SU-DHL-6 (cell line): Measurements from ENCODE around the gene CEACAM6.

ENCODE experiments used
- CTCF ChIP-seq: fragments of 200-600 bp; sonication (generic); IDR thresholded peaks from one replicate; pipeline ENCODE4 v1.5.1; 2017; ENCODE audit warnings: antibody characterized with exemption, mild to moderate bottlenecking, low read length, moderate library complexity; ENCODE audit not compliant: insufficient read depth, poor library complexity, severe bottlenecking
- EZH2phosphoT487 ChIP-seq: fragments of 200-600 bp; sonication (generic), shearing (Covaris generic); conservative IDR thresholded peaks from 2 replicates; pipeline ENCODE4 v1.6.1; 2018; ENCODE audit warnings: mild to moderate bottlenecking, antibody characterized with exemption, low read length, moderate library complexity, mixed read lengths

DNA sequence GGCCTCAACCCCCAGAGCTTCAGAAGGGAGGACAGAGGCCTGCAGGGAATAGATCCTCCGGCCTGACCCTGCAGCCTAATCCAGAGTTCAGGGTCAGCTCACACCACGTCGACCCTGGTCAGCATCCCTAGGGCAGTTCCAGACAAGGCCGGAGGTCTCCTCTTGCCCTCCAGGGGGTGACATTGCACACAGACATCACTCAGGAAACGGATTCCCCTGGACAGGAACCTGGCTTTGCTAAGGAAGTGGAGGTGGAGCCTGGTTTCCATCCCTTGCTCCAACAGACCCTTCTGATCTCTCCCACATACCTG is 47.9 kb upstream of the CEACAM6 start:
- no peak for TF ChIP-seq CTCF
- no peak for TF ChIP-seq EZH2phosphoT487
